ENCODE data around the gene HES1. TPM values are rescaled to one million over a fixed set of nuclear protein-coding genes. Genes with fewer than 3 reads are reported as not detected.

The HES1 gene
- polyA plus RNA-seq, 3 donors, result 0.17 to 66.6 (median 0.26) TPM

- H3K36me3 Mint-ChIP-seq, result no peaks in the 10 kb centered on the region
- H3K4me1 Mint-ChIP-seq, result peaks cover 22% of the 10 kb centered on the region
- no peak for DNase-seq
- Histone ChIP-seq H3K9me3 (replicated peaks in 1 of 2; ENCODE audit: control insufficient read depth in 1 of 2, insufficient read depth in 1 of 2, low read length in 2 of 2) (no peaks in the 10 kb centered on the region), H3K4me1 (ENCODE audit: control insufficient read depth in 1 of 2, insufficient read depth in 2 of 2, low read length in 2 of 2) (peaks cover 20 to 21% of the 10 kb centered on the region in 2 donors), H2AFZ (ENCODE audit: insufficient read depth, low read depth, low read length, poor library complexity, severe bottlenecking) (no peak overlapping the region), H3K4me2 (replicated peaks; ENCODE audit: extremely low read depth, low read length, poor library complexity, severe bottlenecking) (no peak overlapping the region), H3K27me3 (ENCODE audit: control insufficient read depth in 2 of 2, insufficient read depth in 2 of 2, low read length in 2 of 2) (no peaks in the 10 kb centered on the region), H3K4me3 (replicated peaks in 1 of 3; ENCODE audit: low read depth in 2 of 3, low read length in 3 of 3) (no peak overlapping the region), H3K9ac (ENCODE audit: insufficient read depth, low read length, poor library complexity, severe bottlenecking) (no peak overlapping the region), H3K27ac (ENCODE audit: low read depth in 1 of 2, low read length in 2 of 2) (no peak overlapping the region), H3K36me3 (replicated peaks in 1 of 2; ENCODE audit: control insufficient read depth in 1 of 2, insufficient read depth in 2 of 2, low read length in 2 of 2) (no peaks in the 10 kb centered on the region), H4K20me1 (ENCODE audit: insufficient read depth, low read length) (no peaks in the 10 kb centered on the region), H3K79me2 (ENCODE audit: insufficient read depth, low read length) (no peaks in the 10 kb centered on the region)
- TF ChIP-seq CTCF (IDR thresholded peaks at IDR 0.05), result no peak
- 80% methylated on average over 1 of the region's 12 CpGs for WGBS (ENCODE audit: insufficient coverage)
- H3K27me3 Mint-ChIP-seq (ENCODE audit: low read depth in 3 of 3), result peaks cover 0 to 15% (median 13%) of the 10 kb centered on the region in 3 donors
- intact Hi-C loops (cut with micrococcal nuclease), result no loop called here
- no peaks in the 10 kb centered on the region for H3K9me3 Mint-ChIP-seq
- H3K4me3 Mint-ChIP-seq, result no peak overlapping the region
- no peak overlapping the region for H3K27ac Mint-ChIP-seq
Measured at GRCh38 chr3:194117104-194117845, 18.7 kb upstream of the HES1 start.

- no peaks in the 10 kb centered on the region for H3K36me3 Mint-ChIP-seq
- H3K27ac Mint-ChIP-seq, result peak overlapping the region in 1 of 7 donors; percentile 4
- no peak for DNase-seq
- Histone ChIP-seq H2AFZ (ENCODE audit: insufficient read depth, low read depth, low read length, poor library complexity, severe bottlenecking) (no peak overlapping the region), H4K20me1 (ENCODE audit: insufficient read depth, low read length) (no peaks in the 10 kb centered on the region), H3K4me3 (replicated peaks in 1 of 3; ENCODE audit: low read depth in 2 of 3, low read length in 3 of 3) (no peak overlapping the region), H3K4me2 (replicated peaks; ENCODE audit: extremely low read depth, low read length, poor library complexity, severe bottlenecking) (no peak overlapping the region), H3K36me3 (replicated peaks in 1 of 2; ENCODE audit: control insufficient read depth in 1 of 2, insufficient read depth in 2 of 2, low read length in 2 of 2) (no peaks in the 10 kb centered on the region), H3K27ac (ENCODE audit: low read depth in 1 of 2, low read length in 2 of 2) (no peak overlapping the region), H3K4me1 (ENCODE audit: control insufficient read depth in 1 of 2, insufficient read depth in 2 of 2, low read length in 2 of 2) (peaks cover 20 to 21% of the 10 kb centered on the region in 2 donors), H3K9ac (ENCODE audit: insufficient read depth, low read length, poor library complexity, severe bottlenecking) (no peak overlapping the region), H3K27me3 (ENCODE audit: control insufficient read depth in 2 of 2, insufficient read depth in 2 of 2, low read length in 2 of 2) (no peaks in the 10 kb centered on the region), H3K9me3 (replicated peaks in 1 of 2; ENCODE audit: control insufficient read depth in 1 of 2, insufficient read depth in 1 of 2, low read length in 2 of 2) (no peaks in the 10 kb centered on the region), H3K79me2 (ENCODE audit: insufficient read depth, low read length) (no peaks in the 10 kb centered on the region)
- peaks cover 22% of the 10 kb centered on the region for H3K4me1 Mint-ChIP-seq
- no peaks in the 10 kb centered on the region for H3K9me3 Mint-ChIP-seq
- H3K27me3 Mint-ChIP-seq (ENCODE audit: low read depth in 3 of 3), result peaks cover 4 to 24% (median 12%) of the 10 kb centered on the region in 3 donors
- H3K4me3 Mint-ChIP-seq, result peak overlapping the region in 1 of 2 donors; percentile 31
- no peak for TF ChIP-seq CTCF (IDR thresholded peaks at IDR 0.05)
- intact Hi-C loops (cut with micrococcal nuclease), result no loop called here
- 94% methylated on average over 7 of the region's 7 CpGs for WGBS (ENCODE audit: insufficient coverage)
Measured at GRCh38 chr3:194118920-194119319, 17.0 kb upstream of the HES1 start.

All from CD14-positive monocyte (primary cell).